Measurements from ENCODE around the gene ACSL4.

DNA sequence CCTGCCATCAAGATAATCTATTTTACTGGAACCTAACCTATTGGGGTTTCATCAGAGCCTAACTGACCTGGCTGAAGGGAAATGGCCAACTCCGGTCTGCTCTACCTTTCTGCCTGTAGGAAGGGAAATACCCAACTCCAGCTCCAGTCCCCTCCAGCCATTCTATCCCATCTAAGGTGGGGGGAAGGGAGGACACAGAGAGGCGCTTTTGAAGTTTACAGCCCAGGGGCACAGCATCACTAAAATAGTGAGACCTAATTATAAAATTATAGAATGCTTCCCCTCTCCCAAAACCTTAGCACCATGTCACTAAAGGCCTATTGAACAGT lies 27.8 kb upstream of the ACSL4 start:
- TF ChIP-seq, protein P1, sequence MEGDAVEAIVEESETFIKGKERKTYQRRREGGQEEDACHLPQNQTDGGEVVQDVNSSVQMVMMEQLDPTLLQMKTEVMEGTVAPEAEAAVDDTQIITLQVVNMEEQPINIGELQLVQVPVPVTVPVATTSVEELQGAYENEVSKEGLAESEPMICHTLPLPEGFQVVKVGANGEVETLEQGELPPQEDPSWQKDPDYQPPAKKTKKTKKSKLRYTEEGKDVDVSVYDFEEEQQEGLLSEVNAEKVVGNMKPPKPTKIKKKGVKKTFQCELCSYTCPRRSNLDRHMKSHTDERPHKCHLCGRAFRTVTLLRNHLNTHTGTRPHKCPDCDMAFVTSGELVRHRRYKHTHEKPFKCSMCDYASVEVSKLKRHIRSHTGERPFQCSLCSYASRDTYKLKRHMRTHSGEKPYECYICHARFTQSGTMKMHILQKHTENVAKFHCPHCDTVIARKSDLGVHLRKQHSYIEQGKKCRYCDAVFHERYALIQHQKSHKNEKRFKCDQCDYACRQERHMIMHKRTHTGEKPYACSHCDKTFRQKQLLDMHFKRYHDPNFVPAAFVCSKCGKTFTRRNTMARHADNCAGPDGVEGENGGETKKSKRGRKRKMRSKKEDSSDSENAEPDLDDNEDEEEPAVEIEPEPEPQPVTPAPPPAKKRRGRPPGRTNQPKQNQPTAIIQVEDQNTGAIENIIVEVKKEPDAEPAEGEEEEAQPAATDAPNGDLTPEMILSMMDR (IDR thresholded peaks at IDR 0.05): no peak
- TF ChIP-seq POLR2A (IDR thresholded peaks at IDR 0.05) (no peak), POLR2AphosphoS5 (IDR thresholded peaks at IDR 0.05; ENCODE audit: insufficient read depth in 1 of 2, low read depth in 1 of 2) (no peak)

All from vagina (tissue), 2 donors.